HG03460 (cell line): ENCODE measurements around the gene COA6.

Source experiments
- ATAC-seq: cut with Tn5 transposase; IDR thresholded peaks from one replicate; pipeline ENCODE4 v1.9.1; 2021; ENCODE audit not compliant: unreplicated experiment

Gene COA6

GRCh38 chr1:234373064-234373958, at the start of gene COA6:
Gene COA6 (plus strand): TSS chr1:234373456. CDS start chr1:234373467, 11 bp downstream.
- ATAC-seq, result peak; percentile 94

GRCh38 chr1:234324821-234325220, 48.4 kb upstream of the COA6 start:
- no peak for ATAC-seq

GRCh38 chr1:234325878-234326496, 47.3 kb upstream of the COA6 start:
- peak; percentile 17 for ATAC-seq

- ATAC-seq, result peak; percentile 86
These were observed 46.5 kb upstream of the COA6 start for GRCh38 chr1:234326497-234327366.

- ATAC-seq, result no peak
These were observed 45.6 kb upstream of the COA6 start for GRCh38 chr1:234327577-234328164.

GRCh38 chr1:234330843-234331215, 42.4 kb upstream of the COA6 start:
- no peak for ATAC-seq

GRCh38 chr1:234331507-234331906, 41.7 kb upstream of the COA6 start:
- no peak for ATAC-seq

- no peak for ATAC-seq
These were observed 36.9 kb upstream of the COA6 start for GRCh38 chr1:234336359-234336758.

GRCh38 chr1:234337233-234337632, 36.0 kb upstream of the COA6 start:
- no peak for ATAC-seq

GRCh38 chr1:234340528-234340927, 32.7 kb upstream of the COA6 start:
- ATAC-seq, result no peak

- ATAC-seq, result no peak
These were observed 30.5 kb upstream of the COA6 start for GRCh38 chr1:234342774-234343173.

GRCh38 chr1:234345237-234345636, 28.0 kb upstream of the COA6 start:
- ATAC-seq, result no peak

GRCh38 chr1:234348964-234349363, 24.3 kb upstream of the COA6 start:
- ATAC-seq, result no peak

- no peak for ATAC-seq
These were observed 17.3 kb upstream of the COA6 start for GRCh38 chr1:234355782-234356510.

- ATAC-seq, result peak; percentile 69
These were observed 16.5 kb upstream of the COA6 start for GRCh38 chr1:234356615-234357269.

GRCh38 chr1:234357831-234358230, 15.4 kb upstream of the COA6 start:
- no peak for ATAC-seq

GRCh38 chr1:234361102-234361603, 12.1 kb upstream of the COA6 start:
- ATAC-seq, result no peak

- ATAC-seq, result no peak
These were observed 10.7 kb upstream of the COA6 start for GRCh38 chr1:234362558-234362957.

GRCh38 chr1:234368320-234369032, 4.8 kb upstream of the COA6 start:
- ATAC-seq, result no peak
